Measurements from ENCODE around the gene DNAH8.
"Not testable (repeated sequence)": the region's sequence is repeated elsewhere in the genome, so short reads cannot be mapped to it uniquely, and the experiment has no call there.

Gene DNAH8

GRCh38 chr6:38912378-38912777 lies 197.3 kb downstream of the DNAH8 start:
- DNase-seq: no peak

- no peak for DNase-seq
Observed at GRCh38 chr6:38915205-38915925, 200.3 kb downstream of the DNAH8 start.

DNA sequence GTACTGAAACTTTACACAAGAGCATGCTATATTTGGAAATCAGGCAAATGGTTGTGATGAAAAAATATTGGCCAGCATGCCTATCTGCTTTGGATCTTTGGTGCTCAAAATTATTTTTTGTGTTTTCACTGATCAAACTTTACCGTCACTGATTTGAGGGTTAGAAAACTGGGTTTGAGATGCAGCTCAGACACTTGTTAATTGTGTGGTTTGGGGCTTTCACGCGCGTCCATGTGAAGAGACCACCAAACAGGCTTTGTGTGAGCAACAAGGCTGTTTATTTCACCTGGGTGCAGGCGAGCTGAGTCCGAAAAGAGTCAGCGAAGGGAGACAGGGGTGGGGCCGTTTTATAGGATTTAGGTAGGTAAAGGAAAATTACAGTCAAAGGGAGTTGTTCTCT lies 206.4 kb downstream of the DNAH8 start:
- DNase-seq: not testable (repeated sequence)

DNA sequence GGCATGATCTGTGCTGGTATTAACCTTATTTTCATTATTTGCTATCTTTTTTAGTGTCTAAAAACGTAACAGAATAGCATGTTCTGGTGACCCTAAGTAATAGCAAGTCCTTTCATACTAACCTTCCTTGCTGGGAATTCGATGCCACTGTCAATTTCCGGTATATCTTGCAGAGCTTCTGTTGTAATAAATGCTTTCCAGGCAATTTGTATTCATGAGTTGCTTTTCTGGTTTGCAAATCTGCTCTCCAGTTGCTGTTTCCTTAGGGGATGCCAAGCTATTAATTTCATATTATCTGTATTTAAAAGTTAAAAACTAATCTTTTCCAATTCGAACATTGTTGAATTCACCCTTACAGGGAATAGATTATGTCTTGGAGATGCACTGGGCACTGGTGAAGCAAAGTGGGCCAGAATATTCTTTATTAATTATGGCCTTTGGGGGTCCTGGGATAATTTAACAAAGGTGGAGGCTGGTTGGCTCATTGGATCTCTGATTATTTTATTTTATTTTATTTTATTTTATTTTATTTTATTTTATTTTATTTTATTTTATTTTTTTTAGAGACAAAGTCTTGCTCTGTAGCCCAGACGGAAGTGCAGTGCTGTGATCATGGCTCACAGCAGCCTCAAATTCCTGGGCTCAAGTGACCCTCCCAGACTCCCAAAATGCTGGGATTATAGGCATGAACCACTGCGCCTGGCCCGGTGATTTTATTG lies 209.8 kb downstream of the DNAH8 start:
- DNase-seq: no peak

- DNase-seq: no peak
Observed at GRCh38 chr6:38929560-38929959, 214.4 kb downstream of the DNAH8 start.

- no peak for DNase-seq
Observed at GRCh38 chr6:38933426-38933825, 218.3 kb downstream of the DNAH8 start.

GRCh38 chr6:38935051-38935450 lies 219.9 kb downstream of the DNAH8 start:
- DNase-seq: no peak

DNA sequence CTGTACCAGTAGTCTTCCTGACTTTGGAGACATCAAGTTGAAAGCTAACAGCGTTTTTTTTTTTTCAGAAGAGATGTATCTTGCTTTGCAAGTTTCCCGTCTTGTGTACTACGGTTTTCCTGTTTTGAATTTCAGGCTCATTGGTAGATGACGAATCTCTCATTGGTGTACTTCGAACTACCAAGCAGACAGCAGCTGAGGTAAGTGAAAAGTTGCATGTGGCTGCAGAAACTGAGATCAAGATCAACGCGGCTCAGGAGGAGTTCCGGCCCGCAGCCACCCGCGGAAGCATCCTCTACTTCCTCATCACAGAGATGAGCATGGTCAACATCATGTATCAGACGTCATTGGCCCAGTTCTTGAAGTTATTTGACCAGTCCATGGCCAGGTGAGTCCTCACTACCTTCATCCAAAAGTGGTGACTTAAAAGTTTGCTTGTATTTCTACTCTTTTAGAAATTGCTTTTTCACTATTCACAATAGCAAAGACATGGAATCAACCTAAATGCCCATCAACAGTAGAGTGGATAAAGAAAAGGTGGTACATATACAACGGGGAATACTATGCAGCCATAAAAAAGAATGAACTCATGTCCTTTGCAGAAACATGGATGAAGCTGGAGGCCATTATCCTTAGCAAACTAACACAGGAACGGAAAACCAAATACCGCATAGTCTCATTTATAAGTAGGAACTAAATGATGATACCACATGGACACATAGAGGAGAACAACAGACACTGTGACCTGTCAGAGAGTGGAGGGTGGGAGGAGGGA lies 222.9 kb downstream of the DNAH8 start:
- no peak for DNase-seq

GRCh38 chr6:38938741-38939140 lies 223.6 kb downstream of the DNAH8 start:
- DNase-seq: no peak

DNA sequence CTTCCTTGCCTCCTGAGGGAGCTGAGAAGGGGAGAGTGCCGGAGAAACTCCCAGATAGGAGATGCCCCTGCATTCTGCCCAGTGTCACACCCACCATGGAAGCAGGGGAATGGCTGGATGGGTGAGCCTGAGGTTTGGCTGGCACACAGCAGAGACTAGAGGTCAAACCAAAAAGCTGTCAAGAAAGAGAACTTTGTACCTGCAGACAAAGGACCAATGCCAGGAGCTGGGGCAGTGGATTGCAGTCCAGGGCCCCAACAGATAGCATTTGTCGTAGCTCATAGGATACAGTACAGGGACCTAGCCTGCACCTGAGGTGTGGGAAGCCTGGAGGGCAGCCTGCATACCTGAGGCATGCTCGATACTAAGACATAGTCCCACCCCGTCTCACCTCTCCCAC lies 227.3 kb downstream of the DNAH8 start:
- DNase-seq: no peak

- DNase-seq: no peak
Observed at GRCh38 chr6:38942965-38943364, 227.9 kb downstream of the DNAH8 start.

GRCh38 chr6:38943964-38944363 lies 228.9 kb downstream of the DNAH8 start:
- no peak for DNase-seq

DNA sequence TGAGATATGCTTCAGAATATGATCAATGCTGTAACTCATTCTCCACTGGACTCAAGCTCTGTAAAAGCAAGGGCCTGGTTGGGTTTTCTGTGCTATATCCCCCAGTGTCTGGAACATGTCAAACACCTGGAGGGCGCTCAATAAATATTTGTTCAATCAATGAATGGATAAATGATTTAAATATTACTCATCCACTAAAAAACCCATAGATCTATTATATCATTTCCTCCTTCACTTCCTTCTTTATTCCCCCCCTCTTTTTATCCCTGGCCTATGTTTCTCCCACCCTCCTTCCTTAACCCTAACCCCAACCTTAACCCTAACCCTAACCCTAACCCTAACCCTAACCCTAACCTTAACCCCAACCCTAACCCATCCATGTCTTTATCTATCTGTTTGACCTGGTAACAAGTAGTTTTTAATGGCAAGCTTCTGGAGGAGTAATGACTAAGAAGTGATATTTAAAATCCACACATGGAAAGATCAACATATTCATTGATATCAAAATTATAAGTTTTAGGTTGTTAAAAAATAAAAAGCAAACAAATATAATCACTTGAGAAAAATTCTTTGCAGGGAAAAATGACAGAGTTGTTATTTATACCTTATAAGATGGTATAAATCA lies 229.7 kb downstream of the DNAH8 start:
- no peak for DNase-seq

- no peak for DNase-seq
Observed at GRCh38 chr6:38955861-38956260, 240.8 kb downstream of the DNAH8 start.

DNA sequence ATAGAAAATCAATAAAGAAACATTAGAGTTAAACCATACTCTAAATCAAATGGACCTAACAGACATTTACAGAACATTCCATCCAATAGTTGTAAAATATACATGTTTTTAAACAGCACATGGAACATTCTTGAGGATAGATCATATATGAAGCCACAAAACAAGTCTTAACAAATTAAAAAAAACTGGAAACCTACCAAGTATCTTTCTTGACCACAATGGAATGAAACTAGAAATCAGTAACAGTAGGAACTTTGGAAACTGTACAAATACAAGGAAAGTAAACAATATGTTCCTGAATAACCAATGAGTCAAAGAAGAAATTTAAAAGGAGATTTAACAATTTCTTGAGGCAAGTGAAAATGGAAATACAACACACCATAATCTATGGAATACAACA lies 242.3 kb downstream of the DNAH8 start:
- no peak for DNase-seq

DNA sequence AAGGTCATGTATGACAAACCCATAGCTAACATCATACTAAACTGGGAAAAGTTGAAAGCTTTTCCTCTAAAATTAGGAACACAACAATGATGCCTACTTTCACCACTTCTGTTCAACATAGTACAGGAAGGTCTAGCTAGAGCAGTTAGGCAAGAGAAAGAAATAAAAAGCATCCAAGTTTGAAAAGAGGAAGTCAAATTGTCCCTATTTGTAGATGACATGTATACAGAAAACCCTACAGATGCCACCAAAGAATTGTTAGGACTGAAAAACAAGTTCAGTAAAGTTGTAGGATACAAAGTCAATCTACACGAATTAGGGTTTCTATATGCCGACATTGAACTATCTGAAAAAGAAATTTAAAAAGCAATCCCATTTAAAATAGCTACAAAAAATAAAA lies 244.0 kb downstream of the DNAH8 start:
- DNase-seq: no peak

DNA sequence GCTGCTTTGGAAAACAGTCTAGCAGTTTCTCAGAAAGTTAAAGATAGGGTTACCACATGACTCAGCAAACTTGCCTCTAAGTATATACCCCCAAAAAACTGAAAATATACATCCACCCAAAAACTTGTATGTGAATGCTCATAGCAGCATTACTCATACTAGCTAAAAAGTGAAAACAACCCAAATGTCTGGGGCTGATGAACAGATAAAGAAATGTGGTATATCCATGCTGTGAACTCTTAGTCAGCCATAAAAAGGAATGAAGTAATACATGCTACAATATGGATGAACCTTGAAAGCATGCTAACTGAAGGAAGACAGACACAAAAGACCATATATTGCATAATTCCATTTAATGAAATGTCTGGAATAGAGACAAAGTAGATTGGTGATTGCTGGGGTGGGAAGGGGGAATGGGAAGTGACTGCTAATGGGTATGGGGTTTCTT lies 253.6 kb downstream of the DNAH8 start:
- DNase-seq: no peak

DNA sequence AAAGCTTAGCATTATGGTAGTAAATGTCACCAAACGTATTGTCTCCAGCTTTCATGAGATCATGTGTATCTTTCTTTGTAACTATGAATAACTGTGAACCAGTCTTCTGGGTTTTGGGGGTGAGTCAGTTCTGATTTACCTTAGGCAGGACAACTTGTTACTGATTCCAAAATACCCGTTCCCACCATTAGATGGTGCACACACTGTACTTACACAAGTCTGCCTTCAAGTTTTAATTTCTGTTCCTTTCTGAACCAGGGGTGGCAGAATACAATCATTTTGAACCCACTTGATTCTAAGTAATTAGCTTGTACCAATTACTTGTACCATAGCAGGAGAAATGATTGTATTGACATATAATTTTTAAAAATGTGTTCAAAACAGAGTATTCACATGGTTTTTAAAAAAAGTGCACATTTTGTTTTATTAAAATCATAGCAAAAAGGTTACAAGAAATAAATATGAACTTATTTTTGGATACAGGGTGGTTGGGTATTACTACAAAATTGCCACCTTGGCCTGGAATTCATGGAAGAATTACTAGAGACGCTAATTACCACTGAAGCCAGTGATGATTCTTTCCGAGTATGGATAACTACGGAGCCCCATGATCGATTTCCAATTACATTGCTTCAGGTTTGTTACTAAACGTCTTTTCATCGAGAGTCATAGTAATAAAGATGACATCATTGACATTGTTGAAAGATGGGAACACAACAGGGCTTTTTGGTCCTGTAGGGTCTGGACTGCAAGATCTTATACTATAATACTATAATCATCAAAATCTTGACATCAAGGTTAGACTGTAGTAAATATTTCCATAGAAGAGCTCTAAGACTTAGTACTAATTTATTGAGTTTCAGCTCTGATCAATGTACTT lies 258.3 kb downstream of the DNAH8 start:
- DNase-seq: peak; percentile 34

DNA sequence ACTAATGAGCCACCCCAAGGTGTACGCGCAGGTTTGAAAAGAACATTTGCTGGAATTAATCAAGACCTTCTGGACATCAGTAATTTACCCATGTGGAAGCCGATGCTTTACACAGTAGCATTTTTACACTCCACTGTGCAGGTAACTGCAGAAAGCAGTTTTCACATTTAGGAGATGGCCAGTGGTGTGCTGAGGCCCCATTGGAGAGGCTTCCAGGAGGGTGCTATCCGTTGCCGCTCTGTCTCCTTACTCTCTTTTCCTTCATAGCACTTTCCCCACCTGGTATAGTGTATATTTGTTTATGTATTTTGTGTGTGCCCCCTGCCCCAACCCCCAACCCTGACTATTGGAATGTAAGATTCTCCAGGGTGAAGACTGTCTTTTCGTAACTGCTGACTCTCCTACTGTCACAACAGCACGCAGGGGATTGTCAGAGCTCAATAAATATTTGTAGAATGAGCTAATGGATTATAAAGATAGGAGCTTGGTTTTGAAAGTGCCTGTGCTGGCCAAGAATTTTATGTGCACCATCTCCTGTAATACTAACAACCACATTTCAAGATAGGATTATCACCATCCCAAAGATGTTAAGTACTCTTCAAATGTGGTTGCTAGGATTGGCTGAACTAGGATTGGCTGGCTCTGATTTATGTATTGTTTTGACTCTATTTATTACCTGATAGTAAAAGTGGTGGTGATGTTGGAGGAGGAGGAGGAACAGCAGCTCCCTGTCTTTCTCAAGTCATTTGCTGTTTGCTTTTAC lies 259.5 kb downstream of the DNAH8 start:
- no peak for DNase-seq

DNA sequence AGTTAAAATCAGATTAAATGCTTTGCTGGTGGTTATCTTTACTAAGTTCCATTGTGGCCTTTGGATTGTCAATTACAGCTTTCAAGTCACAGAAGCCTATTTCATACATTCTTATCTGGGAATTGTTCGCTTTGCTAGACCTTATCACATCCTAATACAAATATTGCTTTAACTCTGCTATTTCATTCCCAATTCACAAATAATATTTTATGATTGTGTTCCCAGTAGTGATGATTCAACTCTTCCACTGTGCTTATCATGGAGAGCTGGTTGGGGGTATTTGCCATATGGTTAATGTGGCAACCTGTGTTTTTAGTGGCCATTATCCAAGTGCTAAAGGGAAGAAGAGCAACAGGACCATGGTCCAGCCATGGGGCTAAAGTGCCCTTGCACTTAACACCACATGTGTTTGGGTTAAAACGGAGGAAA lies 260.5 kb downstream of the DNAH8 start:
- DNase-seq: no peak

DNA sequence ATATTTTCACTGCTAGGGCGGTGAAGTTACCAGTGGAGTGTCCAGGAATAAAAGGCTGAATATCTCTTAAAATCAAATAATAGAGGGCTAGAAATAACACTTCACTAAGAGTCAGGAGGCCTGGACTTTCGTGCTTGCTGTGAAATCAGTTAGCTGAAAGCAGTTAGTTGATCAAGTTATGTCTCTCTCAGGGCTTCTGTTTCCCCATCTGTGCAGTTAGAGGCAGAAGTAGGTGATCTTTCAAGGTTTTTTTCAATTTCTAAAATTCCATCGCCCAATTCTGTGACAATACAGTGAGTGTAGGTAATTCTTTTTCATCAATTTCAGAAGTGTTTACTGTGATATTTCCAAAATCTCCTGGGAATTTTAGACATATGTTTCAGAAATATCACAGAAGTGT lies 260.9 kb downstream of the DNAH8 start:
- DNase-seq: no peak

All from NCI-H1417 treated with DMSO at 0.1 percent for 48 hours (cell line).